HepG2 (cell line): ENCODE measurements around the gene C11orf21. TPM values are rescaled to one million over a fixed set of nuclear protein-coding genes. Genes with fewer than 3 reads are reported as not detected.

ENCODE experiments used
- ATAC-seq: fragments of 200-7000 bp; cut with Tn5 transposase; 3 replicates; pipeline ENCODE4 v1.9.1; 2020; ENCODE audit warnings: mild to moderate bottlenecking, moderate library complexity
- BruUV-seq: library from RNA; stranded (reverse); fragments of 400-500 nt; replicated peaks from 2 replicates; lab custom pipeline; 2021; lab: Mats Ljungman, UMichigan
- CTCF ChIA-PET: fragments of 300-600 bp; formaldehyde crosslinking; extraction: SDS; loops from one replicate; lab custom pipeline; 2021; ENCODE audit warnings: low total read pairs, inconsistent platforms, low intra/inter-chr PET ratio; lab: Yijun Ruan, JAX
- POLR2A ChIA-PET: fragments of 350-600 bp; sonication (Branson Sonifier 250); formaldehyde crosslinking; loops from one replicate; lab custom pipeline; 2020; ENCODE audit warnings: antibody characterized with exemption, inconsistent platforms; lab: Yijun Ruan, JAX
- DNase-seq: peaks from one replicate; pipeline ENCODE4 v3.0.0-alpha.2; 2015; ENCODE audit warnings: low spot score
- FAIRE-seq: peaks from 3 replicates; lab custom pipeline; 2011; peaks lifted over from hg19 to GRCh38; lab: Jason Lieb, UNC
- H2AFZ ChIP-seq: one replicate; pipeline ENCODE4 v1.6.1; 2011; ENCODE audit warnings: low read length, inconsistent platforms
- H3K27ac ChIP-seq: fragments of 300-600 bp; 3 replicates; pipeline ENCODE4 v1.8.0; 2011; ENCODE audit warnings: mixed run types, mild to moderate bottlenecking, mixed read lengths, low read length, inconsistent platforms; ENCODE audit not compliant: insufficient read depth; ENCODE audit errors: extremely low read length
- H3K27me3 ChIP-seq, 2 experiments: fragments of 200-600 bp in 1 of 2; 2 replicates in 1 of 2; 3 replicates in 1 of 2; pipeline versions ENCODE4 v1.6.0 to v1.8.0; 2011; ENCODE audit warnings: low read length in 2 of 2, mild to moderate bottlenecking in 2 of 2, moderate library complexity in 2 of 2, inconsistent platforms in 1 of 2; ENCODE audit not compliant: insufficient read depth in 2 of 2, control insufficient read depth in 1 of 2
- H3K36me3 ChIP-seq, 2 experiments: fragments of 200-600 bp in 1 of 2; replicated peaks in 1 of 2; 2 replicates in 1 of 2; 3 replicates in 1 of 2; pipeline versions ENCODE4 v1.5.1 to v1.8.0; 2011; ENCODE audit warnings: low read length in 2 of 2, inconsistent platforms in 1 of 2; ENCODE audit not compliant: insufficient read depth in 2 of 2, control insufficient read depth in 1 of 2
- H3K4me1 ChIP-seq: 2 replicates; pipeline ENCODE4 v1.5.1; 2012; ENCODE audit warnings: low read length, inconsistent platforms; ENCODE audit not compliant: insufficient read depth
- H3K4me2 ChIP-seq: 2 replicates; pipeline ENCODE4 v1.6.0; 2011; ENCODE audit warnings: low read depth, low read length, inconsistent platforms
- H3K4me3 ChIP-seq, 3 experiments: fragments of 200-600 bp in 1 of 3; sonication (generic), shearing (Covaris generic) in 1 of 3; replicated peaks in 1 of 3; 2 replicates each; pipeline ENCODE4 v1.5.1; 2011 to 2016; ENCODE audit warnings: low read length in 3 of 3, inconsistent platforms in 2 of 3, low read depth in 2 of 3, mild to moderate bottlenecking in 2 of 3, control low read depth in 1 of 3, mixed read lengths in 1 of 3; ENCODE audit not compliant: insufficient read depth in 1 of 3
- H3K79me2 ChIP-seq: one replicate; pipeline ENCODE4 v1.6.1; 2011; ENCODE audit warnings: low read length, inconsistent platforms; ENCODE audit not compliant: insufficient read depth
- H3K9ac ChIP-seq: 2 replicates; pipeline ENCODE4 v1.6.0; 2011; ENCODE audit warnings: mild to moderate bottlenecking, low read depth, low read length, inconsistent platforms; ENCODE audit not compliant: insufficient read depth
- H3K9me3 ChIP-seq: 2 replicates; pipeline ENCODE4 v1.5.1; 2012; ENCODE audit warnings: mild to moderate bottlenecking, low read length
- H4K20me1 ChIP-seq: 2 replicates; pipeline ENCODE4 v1.6.0; 2011; ENCODE audit warnings: inconsistent platforms, mild to moderate bottlenecking, low read length, moderate library complexity; ENCODE audit not compliant: insufficient read depth
- FOXP4 ChIP-seq: sonication (generic); formaldehyde crosslinking; IDR thresholded peaks from 2 replicates; pipeline ENCODE4 v1.4.0; 2020; ENCODE audit warnings: missing genetic modification reagents
- GMEB2 ChIP-seq: IDR thresholded peaks from 2 replicates; pipeline ENCODE4 v1.6.1; 2016; ENCODE audit warnings: missing biosample characterization, missing genetic modification reagents, low read depth
- HMG20B ChIP-seq: conservative IDR thresholded peaks from 2 replicates; pipeline ENCODE4 v1.6.1; 2016; ENCODE audit warnings: missing genetic modification reagents, missing compliant biosample characterization
- MEF2D ChIP-seq: sonication (generic); formaldehyde crosslinking; IDR thresholded peaks from 2 replicates; pipeline ENCODE4 v1.5.1; 2020; ENCODE audit warnings: mild to moderate bottlenecking, missing genetic modification reagents
- PAX8 ChIP-seq: sonication (generic); formaldehyde crosslinking; IDR thresholded peaks from 2 replicates; pipeline ENCODE4 v1.8.0; 2022; ENCODE audit warnings: mild to moderate bottlenecking, missing genetic modification reagents, borderline replicate concordance
- PHF5A ChIP-seq: IDR thresholded peaks from one replicate; pipeline ENCODE4 v1.6.1; 2018; ENCODE audit warnings: low read depth, missing genetic modification reagents; ENCODE audit not compliant: unreplicated experiment
- REST ChIP-seq, 2 experiments: IDR thresholded peaks; 2 replicates each; pipeline ENCODE4 v1.6.1; 2011 to 2012; ENCODE audit warnings: low read length in 2 of 2, borderline replicate concordance in 1 of 2, low read depth in 1 of 2, mild to moderate bottlenecking in 1 of 2, moderate library complexity in 1 of 2
- TERF1 ChIP-seq: sonication (generic); formaldehyde crosslinking; IDR thresholded peaks from 2 replicates; pipeline ENCODE4 v1.8.0; 2022; ENCODE audit warnings: mild to moderate bottlenecking, missing genetic modification reagents, moderate library complexity
- ZFP90 ChIP-seq: sonication (generic); formaldehyde crosslinking; IDR thresholded peaks from 2 replicates; pipeline ENCODE4 v1.8.0; 2022; ENCODE audit warnings: missing genetic modification reagents, mild to moderate bottlenecking, inconsistent platforms, borderline replicate concordance
- ZNF326 ChIP-seq: sonication (generic); formaldehyde crosslinking; IDR thresholded peaks from 2 replicates; pipeline ENCODE4 v1.4.0; 2020; ENCODE audit warnings: missing genetic modification reagents, borderline replicate concordance
- ZNF724P ChIP-seq: sonication (generic); formaldehyde crosslinking; IDR thresholded peaks from 2 replicates; pipeline ENCODE4 v1.8.0; 2022; ENCODE audit warnings: missing genetic modification reagents, borderline replicate concordance
- ZNF777 ChIP-seq: sonication (generic); formaldehyde crosslinking; IDR thresholded peaks from 2 replicates; pipeline ENCODE4 v1.4.0; 2020; ENCODE audit warnings: missing genetic modification reagents
- ZNF781 ChIP-seq: sonication (generic); formaldehyde crosslinking; IDR thresholded peaks from 2 replicates; pipeline ENCODE4 v1.5.1; 2020; ENCODE audit warnings: borderline replicate concordance, mild to moderate bottlenecking, missing genetic modification reagents; ENCODE audit errors: not compliant biosample characterization
- ZSCAN31 ChIP-seq: sonication (generic); formaldehyde crosslinking; IDR thresholded peaks from 2 replicates; pipeline ENCODE4 v1.5.0; 2020; ENCODE audit warnings: low read depth, mild to moderate bottlenecking, missing genetic modification reagents
- WGBS: methylation state at CpG from one replicate; pipeline ENCODE4 v1.1.6; 2017; ENCODE audit warnings: low lambda C conversion rate; 5-methylcytosine and 5-hydroxymethylcytosine counted together
- in situ Hi-C: cut with HindIII; loops from 2 replicates; pipeline ENCODE4 v1.10.0; 2017; ENCODE audit warnings: low pct_unique_long_range_greater_than_20kb; ENCODE audit not compliant: extremely low pct_ligation_motif_present
- intact Hi-C: fragments of 100-400 bp; cut with micrococcal nuclease; formaldehyde crosslinking; loops from one replicate; pipeline ENCODE4 v1.10.0; 2022; ENCODE audit not compliant: unreplicated experiment
- polyA plus RNA-seq, 8 experiments: library from polyadenylated mRNA; depleted of rRNA in 3 of 8; stranded (reverse) in 7 of 8; unstranded in 1 of 8; fragments of >200 nt; fragmentation: Illumina TruSeq in 4 of 8; extraction: Trizol in 4 of 8; gene quantifications; 2 replicates each; pipeline versions ENCODE4 v1.2.1 to v1.2.3, GENCODE V29; 2011 to 2016; ENCODE audit warnings: low read depth in 4 of 8, missing spikeins in 1 of 8, mixed read lengths in 1 of 8; ENCODE audit not compliant: insufficient read depth in 1 of 8
- total RNA-seq, 5 experiments: library from RNA; depleted of rRNA; stranded (reverse); fragments of >200 nt; fragmentation: Illumina TruSeq; extraction: Trizol; gene quantifications; 2 replicates each; pipeline ENCODE4 v1.2.3, GENCODE V29; 2016; ENCODE audit warnings: low read depth in 1 of 5

C11orf21 gene
- total and polyA plus RNA-seq, 2 of the 13 experiments (the other 11 are each of a cell fraction or from before 2014, with no cell fraction given): 0.08 TPM; not detected in 1

GRCh38 chr11:2342557-2342956 lies 40.8 kb upstream of the C11orf21 start:
- in situ Hi-C loops (no loop called here), intact Hi-C loops (no loop called here)
- peaks cover 0 to 27% of the 10 kb centered on the region in 2 experiments; a peak in 4 of 5 replicates for H3K27me3 ChIP-seq
- FAIRE-seq (no peak), DNase-seq (no peak), ATAC-seq (no peak)
- H4K20me1 ChIP-seq: no peaks in the 10 kb centered on the region
- CTCF ChIA-PET: no interaction called here
- no peaks in the 10 kb centered on the region for H3K79me2 ChIP-seq
- POLR2A ChIA-PET: no interaction called here
- no peaks in the 10 kb centered on the region for H3K4me1 ChIP-seq
- H3K36me3 ChIP-seq: no peaks in the 10 kb centered on the region
- BruUV-seq: no TSS peak
- H3K4me2 ChIP-seq: no peak overlapping the region
- no peaks in the 10 kb centered on the region for H3K9me3 ChIP-seq
- H3K9ac ChIP-seq: no peak overlapping the region
- no peak overlapping the region for H3K27ac ChIP-seq
- TF ChIP-seq PHF5A (CRISPR knock-in tag) (no peak), HMG20B (no peak), REST (IDR thresholded peaks at IDR 0.05; ENCODE audit: borderline replicate concordance in 1 of 2, low read depth in 1 of 2, low read length in 2 of 2) (no peak), GMEB2 (CRISPR knock-in tag) (no peak), ZSCAN31 (CRISPR knock-in tag) (no peak), TERF1 (CRISPR knock-in tag) (no peak), FOXP4 (CRISPR knock-in tag) (no peak), MEF2D (CRISPR knock-in tag) (no peak), ZNF724P (CRISPR knock-in tag) (no peak), ZNF326 (no peak), ZNF781 (no peak), ZNF777 (CRISPR knock-in tag) (no peak), PAX8 (CRISPR knock-in tag) (no peak), ZFP90 (CRISPR knock-in tag) (no peak)
- no peak overlapping the region for H3K4me3 ChIP-seq
- H2AFZ ChIP-seq: no peak overlapping the region
- WGBS: 3% methylated on average over 3 of the region's 3 CpGs
